Transverse colon (tissue), 4 donors: ENCODE measurements around the gene LPIN3.

ENCODE experiments used
- EP300 ChIP-seq: sonication (generic); formaldehyde crosslinking; IDR thresholded peaks from one replicate; pipeline ENCODE4 v1.6.1; 2017; ENCODE audit warnings: antibody characterized with exemption, low read depth
- POLR2A ChIP-seq: fragments of 450-650 bp; IDR thresholded peaks from one replicate; pipeline ENCODE4 v1.6.1; 2016; ENCODE audit warnings: antibody characterized with exemption, mild to moderate bottlenecking, moderate library complexity
- POLR2AphosphoS5 ChIP-seq, 3 donors: sonication (generic); formaldehyde crosslinking; IDR thresholded peaks; one replicate each; pipeline ENCODE4 v1.6.1; 2016; ENCODE audit warnings: antibody characterized with exemption in 3 of 3
- TF ChIP-seq, protein P1 (sequence below), 5 experiments: fragments of 200-600 bp in 3 of 5; fragments of 450-650 bp in 2 of 5; sonication (generic) in 3 of 5; IDR thresholded peaks; 1 replicate in 2 of 5; 2 replicates in 3 of 5; pipeline ENCODE4 v1.5.1; 2016 to 2017; ENCODE audit warnings: antibody characterized with exemption in 5 of 5, inconsistent platforms in 3 of 5, mild to moderate bottlenecking in 2 of 5, moderate library complexity in 1 of 5

DNA sequence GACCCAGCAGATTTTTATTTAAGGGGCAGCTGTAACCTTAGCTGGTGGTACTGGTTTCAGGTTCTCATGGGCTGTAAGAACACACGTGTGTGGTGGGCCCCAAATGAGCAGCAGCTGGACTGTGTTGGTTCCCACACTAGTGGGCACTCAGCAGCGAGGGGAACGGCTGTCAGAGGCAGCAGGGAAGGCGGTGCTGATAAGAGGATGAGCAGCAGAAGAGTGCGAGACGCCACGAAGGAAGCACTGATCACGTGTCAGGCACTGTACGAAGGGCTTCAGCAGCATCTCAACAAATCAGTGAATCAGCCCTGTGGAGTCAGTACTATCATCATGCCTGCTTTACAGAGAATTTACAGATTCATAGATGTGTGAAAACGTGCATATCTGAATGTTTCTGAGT, 67.0 kb downstream of the LPIN3 start:
- TF ChIP-seq, protein P1, sequence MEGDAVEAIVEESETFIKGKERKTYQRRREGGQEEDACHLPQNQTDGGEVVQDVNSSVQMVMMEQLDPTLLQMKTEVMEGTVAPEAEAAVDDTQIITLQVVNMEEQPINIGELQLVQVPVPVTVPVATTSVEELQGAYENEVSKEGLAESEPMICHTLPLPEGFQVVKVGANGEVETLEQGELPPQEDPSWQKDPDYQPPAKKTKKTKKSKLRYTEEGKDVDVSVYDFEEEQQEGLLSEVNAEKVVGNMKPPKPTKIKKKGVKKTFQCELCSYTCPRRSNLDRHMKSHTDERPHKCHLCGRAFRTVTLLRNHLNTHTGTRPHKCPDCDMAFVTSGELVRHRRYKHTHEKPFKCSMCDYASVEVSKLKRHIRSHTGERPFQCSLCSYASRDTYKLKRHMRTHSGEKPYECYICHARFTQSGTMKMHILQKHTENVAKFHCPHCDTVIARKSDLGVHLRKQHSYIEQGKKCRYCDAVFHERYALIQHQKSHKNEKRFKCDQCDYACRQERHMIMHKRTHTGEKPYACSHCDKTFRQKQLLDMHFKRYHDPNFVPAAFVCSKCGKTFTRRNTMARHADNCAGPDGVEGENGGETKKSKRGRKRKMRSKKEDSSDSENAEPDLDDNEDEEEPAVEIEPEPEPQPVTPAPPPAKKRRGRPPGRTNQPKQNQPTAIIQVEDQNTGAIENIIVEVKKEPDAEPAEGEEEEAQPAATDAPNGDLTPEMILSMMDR (IDR thresholded peaks at IDR 0.05) = no peak
- TF ChIP-seq POLR2A = no peak
- TF ChIP-seq EP300 = no peak
- TF ChIP-seq POLR2AphosphoS5 (IDR thresholded peaks at IDR 0.05) = no peak
